Regular cardiac myocyte (primary cell): ENCODE data around the gene VIPR2. TPM values are rescaled to one million over a fixed set of nuclear protein-coding genes. Genes with fewer than 3 reads are reported as not detected.

ENCODE experiments used
- total RNA-seq: library from RNA; depleted of rRNA; stranded (reverse); fragments of >200 nt; gene quantifications from 2 replicates; pipeline ENCODE4 v1.2.3, GENCODE V29; 2014

The VIPR2 gene
- 0.28 TPM in 1 of 2 replicates, not detected in the other for total RNA-seq

GRCh38 chr7:159144758-159145489 lies at the start of gene VIPR2:
VIPR2 (minus strand) TSS chr7:159144867; CDS start chr7:159144771, 96 bp downstream.

